Gastrocnemius medialis (tissue), 4 donors: ENCODE data around the gene ZMYM4. TPM values are rescaled to one million over a fixed set of nuclear protein-coding genes. Genes with fewer than 3 reads are reported as not detected.
"Not testable (repeated sequence)": the region's sequence is repeated elsewhere in the genome, so short reads cannot be mapped to it uniquely, and the experiment has no call there.

Experiments
- ATAC-seq, 2 donors: fragments of 150-250 bp; one replicate each; pipeline ENCODE4 v1.9.1; 2016
- DNase-seq, 2 donors: peaks; one replicate each; pipeline ENCODE4 v3.0.0-alpha.2; 2019
- H3K27ac ChIP-seq, 4 donors: fragments of 200-600 bp; sonication (generic); 1 replicate in 1 of 4; 2 replicates in 3 of 4; pipeline ENCODE4 v1.5.1; 2016 to 2018; ENCODE audit warnings: mild to moderate bottlenecking in 2 of 4, moderate library complexity in 1 of 4
- H3K27me3 ChIP-seq, 3 donors: fragments of 200-600 bp; sonication (generic) in 2 of 3; 1 replicate in 1 of 3; 2 replicates in 2 of 3; pipeline versions ENCODE4 v1.5.1 to v1.6.0; 2016 to 2019; ENCODE audit warnings: mild to moderate bottlenecking in 1 of 3, moderate library complexity in 1 of 3
- H3K36me3 ChIP-seq, 2 donors: fragments of 200-600 bp; sonication (generic) in 1 of 2; one replicate each; pipeline ENCODE4 v1.5.1; 2017 to 2018
- H3K4me1 ChIP-seq, 2 donors: fragments of 200-600 bp; sonication (generic) in 1 of 2; one replicate each; pipeline ENCODE4 v1.5.1; 2016 to 2017; ENCODE audit warnings: mild to moderate bottlenecking in 2 of 2
- H3K4me3 ChIP-seq, 4 donors: fragments of 200-600 bp; sonication (generic) in 3 of 4; 1 replicate in 1 of 4; 2 replicates in 3 of 4; pipeline ENCODE4 v1.5.1; 2016 to 2019; ENCODE audit warnings: mild to moderate bottlenecking in 2 of 4
- H3K9me3 ChIP-seq, 3 donors: fragments of 200-600 bp; sonication (generic) in 2 of 3; 1 replicate in 1 of 3; 2 replicates in 2 of 3; pipeline ENCODE4 v1.5.1; 2016 to 2019
- POLR2A ChIP-seq, 2 donors: fragments of 450-650 bp; IDR thresholded peaks; one replicate each; pipeline ENCODE4 v1.6.1; 2017; ENCODE audit warnings: antibody characterized with exemption in 2 of 2, mild to moderate bottlenecking in 2 of 2, moderate library complexity in 2 of 2
- in situ Hi-C, 4 donors: fragments of 200-750 bp; cut with MboI; loops; one replicate each; pipeline versions ENCODE4 v1.15.0 to v1.8.0; 2017; ENCODE audit warnings: low sequenced_read_pairs in 4 of 4
- intact Hi-C: fragments of 100-400 bp; cut with DNase I; formaldehyde crosslinking; loops from one replicate; pipeline ENCODE4 v1.15.1; 2023; ENCODE audit warnings: low total_unique reads
- total RNA-seq, 4 donors: library from RNA; depleted of rRNA; stranded (reverse); fragments of >200 nt; gene quantifications; one replicate each; pipeline versions ENCODE4 v1.1.0 to v1.2.3, GENCODE V29; 2016
- TF ChIP-seq, protein P1 (sequence below), 5 experiments: fragments of 450-650 bp in 3 of 5; fragments of 200-600 bp in 2 of 5; sonication (generic) in 2 of 5; IDR thresholded peaks in 4 of 5; conservative IDR thresholded peaks in 1 of 5; 1 replicate in 4 of 5; 2 replicates in 1 of 5; pipeline ENCODE4 v1.5.1; 2016 to 2019; ENCODE audit warnings: antibody characterized with exemption in 5 of 5, mild to moderate bottlenecking in 3 of 5, moderate library complexity in 3 of 5

The ZMYM4 gene
- total RNA-seq, 4 donors from 2014 or later: 11.1 to 25.3 (median 13.7) TPM

GRCh38 chr1:35460796-35461195 lies 192.3 kb downstream of the ZMYM4 start:
- TF ChIP-seq, protein P1, sequence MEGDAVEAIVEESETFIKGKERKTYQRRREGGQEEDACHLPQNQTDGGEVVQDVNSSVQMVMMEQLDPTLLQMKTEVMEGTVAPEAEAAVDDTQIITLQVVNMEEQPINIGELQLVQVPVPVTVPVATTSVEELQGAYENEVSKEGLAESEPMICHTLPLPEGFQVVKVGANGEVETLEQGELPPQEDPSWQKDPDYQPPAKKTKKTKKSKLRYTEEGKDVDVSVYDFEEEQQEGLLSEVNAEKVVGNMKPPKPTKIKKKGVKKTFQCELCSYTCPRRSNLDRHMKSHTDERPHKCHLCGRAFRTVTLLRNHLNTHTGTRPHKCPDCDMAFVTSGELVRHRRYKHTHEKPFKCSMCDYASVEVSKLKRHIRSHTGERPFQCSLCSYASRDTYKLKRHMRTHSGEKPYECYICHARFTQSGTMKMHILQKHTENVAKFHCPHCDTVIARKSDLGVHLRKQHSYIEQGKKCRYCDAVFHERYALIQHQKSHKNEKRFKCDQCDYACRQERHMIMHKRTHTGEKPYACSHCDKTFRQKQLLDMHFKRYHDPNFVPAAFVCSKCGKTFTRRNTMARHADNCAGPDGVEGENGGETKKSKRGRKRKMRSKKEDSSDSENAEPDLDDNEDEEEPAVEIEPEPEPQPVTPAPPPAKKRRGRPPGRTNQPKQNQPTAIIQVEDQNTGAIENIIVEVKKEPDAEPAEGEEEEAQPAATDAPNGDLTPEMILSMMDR (IDR thresholded peaks at IDR 0.05 in 4 of 5, conservative IDR thresholded peaks at IDR 0.05 in 1 of 5): no peak
- TF ChIP-seq POLR2A (IDR thresholded peaks at IDR 0.05): no peak
- H3K4me1 ChIP-seq: no peaks in the 10 kb centered on the region
- no peak for DNase-seq
- in situ Hi-C loops (loop anchor here in 1 of 4 donors (25.0 kb wide), 1 partner anchor 277 kb away; no protein-coding TSS in a partner anchor), intact Hi-C loops (no loop called here)
- no peaks in the 10 kb centered on the region for H3K27me3 ChIP-seq
- peaks cover 0 to 35% of the 10 kb centered on the region in 2 donors for H3K36me3 ChIP-seq
- no peak overlapping the region for H3K4me3 ChIP-seq
- ATAC-seq: no peak
- no peaks in the 10 kb centered on the region for H3K9me3 ChIP-seq
- no peak overlapping the region for H3K27ac ChIP-seq

DNA sequence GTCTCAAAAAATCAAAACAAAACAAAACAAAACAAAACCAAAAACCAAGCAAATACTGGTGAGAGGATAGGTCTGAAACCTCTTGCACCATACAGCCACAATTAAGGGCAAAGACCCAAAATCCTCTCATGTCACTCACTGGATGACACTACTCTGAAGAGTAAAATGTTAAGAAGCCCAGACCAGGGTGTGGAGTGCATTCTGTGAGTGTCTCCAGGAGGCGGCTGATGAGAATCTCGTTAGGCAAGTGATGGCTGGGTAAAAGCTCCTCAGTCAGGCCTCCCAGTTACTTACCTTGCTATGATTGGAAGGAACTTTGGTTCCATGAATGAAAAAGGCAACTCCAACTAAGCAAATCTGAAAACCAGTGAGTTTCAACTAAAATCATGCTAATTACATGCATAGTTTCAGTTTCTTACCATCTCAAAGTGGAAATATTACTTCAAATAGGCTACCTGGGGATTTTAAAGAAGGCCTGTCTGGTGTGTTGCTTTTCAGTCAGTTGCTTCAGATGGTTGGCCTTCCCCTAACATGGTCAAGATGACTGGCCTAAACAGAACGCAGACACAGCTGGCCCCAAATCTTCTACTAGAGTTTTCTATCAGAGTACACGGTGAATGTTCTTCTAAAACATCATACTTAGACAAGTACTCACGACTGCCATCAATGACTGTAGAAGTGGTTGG lies 193.6 kb downstream of the ZMYM4 start:
- in situ Hi-C loops: loop anchor here in 1 of 4 donors (25.0 kb wide), 1 partner anchor 275 kb away; no protein-coding TSS in a partner anchor
- ATAC-seq: no peak
- peaks cover 0 to 40% of the 10 kb centered on the region in 2 donors for H3K36me3 ChIP-seq

DNA sequence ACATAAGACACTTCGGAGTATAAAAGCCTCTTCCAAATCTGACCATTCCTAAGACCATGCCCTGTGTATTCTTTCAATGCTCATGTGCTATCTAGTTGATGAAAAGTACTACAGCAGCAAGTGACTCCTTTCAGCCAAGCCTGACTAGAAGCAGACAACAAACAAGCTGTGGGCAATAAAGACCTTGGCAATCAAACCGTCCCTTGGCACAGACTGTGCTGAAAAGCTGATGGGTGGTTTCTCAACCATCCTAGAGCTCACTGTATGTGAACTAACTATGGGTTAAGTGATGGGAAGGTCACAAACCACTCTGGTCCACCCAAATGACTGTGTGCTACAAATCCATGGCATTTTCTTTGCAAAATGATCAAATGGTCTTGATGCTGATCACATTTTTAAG lies 194.7 kb downstream of the ZMYM4 start:
- ATAC-seq: no peak
- Histone ChIP-seq H3K4me3 (no peak overlapping the region), H3K36me3 (peaks cover 0 to 40% of the 10 kb centered on the region in 2 donors), H3K27me3 (no peaks in the 10 kb centered on the region), H3K27ac (no peak overlapping the region), H3K4me1 (no peaks in the 10 kb centered on the region), H3K9me3 (no peaks in the 10 kb centered on the region)
- DNase-seq: no peak
- intact Hi-C loops: no loop called here
- TF ChIP-seq POLR2A (IDR thresholded peaks at IDR 0.05): no peak
- TF ChIP-seq, protein P1 (IDR thresholded peaks at IDR 0.05 in 4 of 5, conservative IDR thresholded peaks at IDR 0.05 in 1 of 5): no peak
- in situ Hi-C loops: loop anchor here in 1 of 4 donors (25.0 kb wide), 1 partner anchor 274 kb away; no protein-coding TSS in a partner anchor

More for the DNA sequence above, 193.6 kb downstream of the ZMYM4 start:
- H3K27ac ChIP-seq: no peak overlapping the region
- intact Hi-C loops: no loop called here
- DNase-seq: no peak
- H3K9me3 ChIP-seq: no peaks in the 10 kb centered on the region
- TF ChIP-seq, protein P1 (IDR thresholded peaks at IDR 0.05 in 4 of 5, conservative IDR thresholded peaks at IDR 0.05 in 1 of 5): no peak
- TF ChIP-seq POLR2A (IDR thresholded peaks at IDR 0.05): no peak
- H3K4me3 ChIP-seq: no peak overlapping the region
- no peaks in the 10 kb centered on the region for H3K4me1 ChIP-seq
- H3K27me3 ChIP-seq: no peaks in the 10 kb centered on the region

DNA sequence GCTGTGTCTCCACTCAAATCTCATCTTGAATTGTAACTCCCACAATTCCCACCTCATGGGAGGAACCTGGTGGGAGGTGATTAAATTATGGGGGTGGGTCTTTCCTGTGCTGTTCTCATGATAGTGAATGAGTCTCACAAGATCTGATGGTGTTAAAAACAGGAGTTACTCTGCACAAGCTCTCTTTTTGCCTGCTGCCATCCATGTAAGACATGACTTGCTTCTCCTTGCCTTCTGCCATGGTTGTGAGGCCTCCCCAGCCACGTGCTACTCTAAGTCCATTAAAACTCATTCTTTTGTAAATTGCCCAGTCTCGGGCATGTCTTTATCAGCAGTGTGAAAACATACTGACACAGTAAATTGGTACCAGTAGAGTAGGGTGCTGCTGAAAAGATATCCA lies 195.2 kb downstream of the ZMYM4 start:
- H3K27ac ChIP-seq, H3K27me3 ChIP-seq, H3K4me3 ChIP-seq, ATAC-seq, H3K9me3 ChIP-seq, intact Hi-C loops, DNase-seq, H3K4me1 ChIP-seq: not testable (repeated sequence)
- in situ Hi-C loops: loop anchor here in 1 of 4 donors (25.0 kb wide), 1 partner anchor 274 kb away; no protein-coding TSS in a partner anchor
- H3K36me3 ChIP-seq: peaks cover 0 to 40% of the 10 kb centered on the region in 2 donors

- Histone ChIP-seq H3K4me3 (no peak overlapping the region), H3K36me3 (peaks cover 0 to 56% of the 10 kb centered on the region in 2 donors), H3K27me3 (no peaks in the 10 kb centered on the region), H3K4me1 (no peaks in the 10 kb centered on the region), H3K27ac (no peak overlapping the region), H3K9me3 (no peaks in the 10 kb centered on the region)
- TF ChIP-seq POLR2A (IDR thresholded peaks at IDR 0.05): no peak
- TF ChIP-seq, protein P1 (IDR thresholded peaks at IDR 0.05 in 4 of 5, conservative IDR thresholded peaks at IDR 0.05 in 1 of 5): no peak
- no peak for DNase-seq
- in situ Hi-C loops (loop anchor here in 1 of 4 donors (25.0 kb wide), 1 partner anchor 271 kb away; no protein-coding TSS in a partner anchor), intact Hi-C loops (no loop called here)
- ATAC-seq: no peak
Measured at GRCh38 chr1:35466120-35466519, 197.6 kb downstream of the ZMYM4 start.
